ENCODE data around the gene ZBTB18.

Gene ZBTB18

DNA sequence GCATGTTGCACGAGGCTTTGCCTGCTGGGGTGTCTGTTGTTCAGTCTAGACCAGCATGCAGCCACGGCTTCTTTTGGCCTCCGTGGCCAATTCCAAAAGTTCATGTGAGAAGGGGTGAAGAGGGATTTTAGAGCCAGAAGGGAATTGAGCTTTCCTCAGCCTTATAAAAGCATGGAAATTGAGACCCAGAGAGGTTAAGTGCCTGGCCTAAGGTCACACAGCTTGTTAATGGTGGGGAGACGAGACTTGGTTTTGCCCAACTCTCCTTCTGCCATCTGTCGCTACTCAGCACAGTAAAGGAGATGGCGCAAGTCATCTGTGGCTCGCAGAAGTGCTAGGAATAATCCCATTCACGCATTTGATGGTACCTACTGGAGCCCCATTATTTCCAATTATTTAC is 25.7 kb downstream of the ZBTB18 start:
- Histone ChIP-seq H3K4me3 (ENCODE audit: low read depth, low read length) (no peak overlapping the region), H3K4me1 (ENCODE audit: control insufficient read depth, insufficient read depth, low read length) (peaks cover 19% of the 10 kb centered on the region), H3K27ac (ENCODE audit: low read depth, low read length) (no peak overlapping the region), H3K36me3 (ENCODE audit: control insufficient read depth, insufficient read depth, low read length) (no peaks in the 10 kb centered on the region), H3K27me3 (ENCODE audit: control insufficient read depth, insufficient read depth, low read length) (no peaks in the 10 kb centered on the region; the same call in 1 of the 2 replicates), H3K9ac (ENCODE audit: low read length) (no peak overlapping the region), H3K9me3 (ENCODE audit: control insufficient read depth, insufficient read depth, low read depth, low read length) (no peaks in the 10 kb centered on the region)

- Histone ChIP-seq H3K9ac (ENCODE audit: low read length) (no peak overlapping the region), H3K9me3 (ENCODE audit: control insufficient read depth, insufficient read depth, low read depth, low read length) (no peaks in the 10 kb centered on the region), H3K4me1 (ENCODE audit: control insufficient read depth, insufficient read depth, low read length) (peaks cover 19% of the 10 kb centered on the region), H3K4me3 (ENCODE audit: low read depth, low read length) (no peak overlapping the region), H3K27ac (ENCODE audit: low read depth, low read length) (no peak overlapping the region), H3K27me3 (ENCODE audit: control insufficient read depth, insufficient read depth, low read length) (no peaks in the 10 kb centered on the region; the same call in 1 of the 2 replicates), H3K36me3 (ENCODE audit: control insufficient read depth, insufficient read depth, low read length) (no peaks in the 10 kb centered on the region)
These were observed 26.6 kb downstream of the ZBTB18 start for GRCh38 chr1:244077473-244078220.

GRCh38 chr1:244080343-244080929 is 29.4 kb downstream of the ZBTB18 start:
- Histone ChIP-seq H3K4me3 (ENCODE audit: low read depth, low read length) (no peak overlapping the region), H3K9me3 (ENCODE audit: control insufficient read depth, insufficient read depth, low read depth, low read length) (no peaks in the 10 kb centered on the region), H3K27me3 (ENCODE audit: control insufficient read depth, insufficient read depth, low read length) (no peaks in the 10 kb centered on the region), H3K36me3 (ENCODE audit: control insufficient read depth, insufficient read depth, low read length) (no peaks in the 10 kb centered on the region), H3K4me1 (ENCODE audit: control insufficient read depth, insufficient read depth, low read length) (peaks cover 7% of the 10 kb centered on the region), H3K9ac (ENCODE audit: low read length) (no peak overlapping the region), H3K27ac (ENCODE audit: low read depth, low read length) (no peak overlapping the region)

- H3K36me3 ChIP-seq (ENCODE audit: control insufficient read depth, insufficient read depth, low read length) = no peaks in the 10 kb centered on the region
- H3K9me3 ChIP-seq (ENCODE audit: control insufficient read depth, insufficient read depth, low read depth, low read length) = no peaks in the 10 kb centered on the region
- H3K4me1 ChIP-seq (ENCODE audit: control insufficient read depth, insufficient read depth, low read length) = no peaks in the 10 kb centered on the region; the same call in 1 of the 2 replicates
- H3K4me3 ChIP-seq (ENCODE audit: low read depth, low read length) = no peak overlapping the region
- H3K27me3 ChIP-seq (ENCODE audit: control insufficient read depth, insufficient read depth, low read length) = no peaks in the 10 kb centered on the region
- no peak overlapping the region for H3K27ac ChIP-seq (ENCODE audit: low read depth, low read length)
- H3K9ac ChIP-seq (ENCODE audit: low read length) = no peak overlapping the region
These were observed 31.9 kb downstream of the ZBTB18 start for GRCh38 chr1:244082969-244083368.

GRCh38 chr1:244083383-244083943 is 32.4 kb downstream of the ZBTB18 start:
- no peaks in the 10 kb centered on the region; the same call in 1 of the 2 replicates for H3K4me1 ChIP-seq (ENCODE audit: control insufficient read depth, insufficient read depth, low read length)
- H3K27me3 ChIP-seq (ENCODE audit: control insufficient read depth, insufficient read depth, low read length) = no peaks in the 10 kb centered on the region
- no peaks in the 10 kb centered on the region for H3K36me3 ChIP-seq (ENCODE audit: control insufficient read depth, insufficient read depth, low read length)
- H3K4me3 ChIP-seq (ENCODE audit: low read depth, low read length) = no peak overlapping the region
- H3K9ac ChIP-seq (ENCODE audit: low read length) = no peak overlapping the region
- H3K27ac ChIP-seq (ENCODE audit: low read depth, low read length) = no peak overlapping the region
- H3K9me3 ChIP-seq (ENCODE audit: control insufficient read depth, insufficient read depth, low read depth, low read length) = no peaks in the 10 kb centered on the region

DNA sequence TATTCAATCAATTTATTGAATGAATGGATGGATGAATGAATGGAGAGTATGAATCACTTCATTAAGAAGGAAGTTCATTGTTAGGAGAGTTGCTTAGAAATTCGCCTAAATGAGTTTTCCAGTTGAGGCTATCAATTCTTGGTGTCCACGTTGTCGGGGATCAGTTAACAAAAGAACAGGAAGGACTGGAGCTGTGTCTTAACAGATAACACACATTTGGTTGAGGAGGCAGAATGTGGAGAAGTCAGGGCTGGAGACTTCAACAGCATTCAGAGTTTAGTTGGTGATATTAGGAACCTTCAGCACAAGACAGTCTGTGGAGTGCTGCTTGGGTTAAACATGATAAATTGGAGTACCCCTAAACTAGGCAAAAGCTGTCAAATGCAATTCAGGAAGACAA is 33.7 kb downstream of the ZBTB18 start:
- Histone ChIP-seq H3K9me3 (ENCODE audit: control insufficient read depth, insufficient read depth, low read depth, low read length) (no peaks in the 10 kb centered on the region), H3K27ac (ENCODE audit: low read depth, low read length) (no peak overlapping the region), H3K4me3 (ENCODE audit: low read depth, low read length) (no peak overlapping the region), H3K9ac (ENCODE audit: low read length) (no peak overlapping the region), H3K4me1 (ENCODE audit: control insufficient read depth, insufficient read depth, low read length) (no peaks in the 10 kb centered on the region; the same call in 1 of the 2 replicates), H3K36me3 (ENCODE audit: control insufficient read depth, insufficient read depth, low read length) (no peaks in the 10 kb centered on the region), H3K27me3 (ENCODE audit: control insufficient read depth, insufficient read depth, low read length) (no peaks in the 10 kb centered on the region)

GRCh38 chr1:244085891-244086290 is 34.8 kb downstream of the ZBTB18 start:
- Histone ChIP-seq H3K27ac (ENCODE audit: low read depth, low read length) (no peak overlapping the region), H3K36me3 (ENCODE audit: control insufficient read depth, insufficient read depth, low read length) (no peaks in the 10 kb centered on the region), H3K9me3 (ENCODE audit: control insufficient read depth, insufficient read depth, low read depth, low read length) (no peaks in the 10 kb centered on the region), H3K4me1 (ENCODE audit: control insufficient read depth, insufficient read depth, low read length) (no peaks in the 10 kb centered on the region; the same call in 1 of the 2 replicates), H3K27me3 (ENCODE audit: control insufficient read depth, insufficient read depth, low read length) (no peaks in the 10 kb centered on the region), H3K9ac (ENCODE audit: low read length) (no peak overlapping the region), H3K4me3 (ENCODE audit: low read depth, low read length) (no peak overlapping the region)

- Histone ChIP-seq H3K9me3 (ENCODE audit: control insufficient read depth, insufficient read depth, low read depth, low read length) (no peaks in the 10 kb centered on the region), H3K4me1 (ENCODE audit: control insufficient read depth, insufficient read depth, low read length) (no peaks in the 10 kb centered on the region; the same call in 1 of the 2 replicates), H3K36me3 (ENCODE audit: control insufficient read depth, insufficient read depth, low read length) (no peaks in the 10 kb centered on the region), H3K9ac (ENCODE audit: low read length) (no peak overlapping the region), H3K27ac (ENCODE audit: low read depth, low read length) (no peak overlapping the region), H3K27me3 (ENCODE audit: control insufficient read depth, insufficient read depth, low read length) (no peaks in the 10 kb centered on the region), H3K4me3 (ENCODE audit: low read depth, low read length) (no peak overlapping the region)
These were observed 36.0 kb downstream of the ZBTB18 start for GRCh38 chr1:244087021-244087560.

DNA sequence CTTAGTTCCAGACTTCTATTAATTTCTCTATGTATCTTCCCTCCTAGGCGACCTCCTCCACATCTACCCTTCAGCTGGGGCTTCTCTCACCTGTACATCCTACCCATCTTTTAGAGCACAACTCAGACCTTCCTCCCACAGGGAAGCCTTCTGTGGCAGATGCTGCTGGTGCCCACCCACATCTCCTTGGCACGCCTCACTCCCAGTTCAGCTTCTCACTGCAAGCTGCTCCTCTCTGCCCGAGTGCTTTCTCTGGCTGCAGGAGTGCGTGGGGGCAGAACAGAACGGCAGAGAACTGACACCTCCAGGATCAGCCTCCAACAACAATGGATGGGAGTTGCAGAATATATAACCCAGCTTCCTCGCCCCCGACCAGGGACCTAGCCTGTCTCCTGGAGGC is 36.5 kb downstream of the ZBTB18 start:
- Histone ChIP-seq H3K36me3 (ENCODE audit: control insufficient read depth, insufficient read depth, low read length) (no peaks in the 10 kb centered on the region), H3K27me3 (ENCODE audit: control insufficient read depth, insufficient read depth, low read length) (no peaks in the 10 kb centered on the region), H3K4me3 (ENCODE audit: low read depth, low read length) (no peak overlapping the region), H3K9me3 (ENCODE audit: control insufficient read depth, insufficient read depth, low read depth, low read length) (no peaks in the 10 kb centered on the region), H3K4me1 (ENCODE audit: control insufficient read depth, insufficient read depth, low read length) (no peaks in the 10 kb centered on the region; the same call in 1 of the 2 replicates), H3K9ac (ENCODE audit: low read length) (no peak overlapping the region), H3K27ac (ENCODE audit: low read depth, low read length) (no peak overlapping the region)

- Histone ChIP-seq H3K9me3 (ENCODE audit: control insufficient read depth, insufficient read depth, low read depth, low read length) (no peaks in the 10 kb centered on the region), H3K27me3 (ENCODE audit: control insufficient read depth, insufficient read depth, low read length) (no peaks in the 10 kb centered on the region), H3K9ac (ENCODE audit: low read length) (no peak overlapping the region), H3K4me3 (ENCODE audit: low read depth, low read length) (no peak overlapping the region), H3K27ac (ENCODE audit: low read depth, low read length) (no peak overlapping the region), H3K4me1 (ENCODE audit: control insufficient read depth, insufficient read depth, low read length) (no peaks in the 10 kb centered on the region; the same call in 1 of the 2 replicates), H3K36me3 (ENCODE audit: control insufficient read depth, insufficient read depth, low read length) (no peaks in the 10 kb centered on the region)
These were observed 37.1 kb downstream of the ZBTB18 start for GRCh38 chr1:244088161-244088560.

GRCh38 chr1:244089561-244089960 is 38.5 kb downstream of the ZBTB18 start:
- no peaks in the 10 kb centered on the region for H3K9me3 ChIP-seq (ENCODE audit: control insufficient read depth, insufficient read depth, low read depth, low read length)
- H3K4me3 ChIP-seq (ENCODE audit: low read depth, low read length) = no peak overlapping the region
- H3K27ac ChIP-seq (ENCODE audit: low read depth, low read length) = no peak overlapping the region
- no peak overlapping the region for H3K9ac ChIP-seq (ENCODE audit: low read length)
- H3K4me1 ChIP-seq (ENCODE audit: control insufficient read depth, insufficient read depth, low read length) = no peaks in the 10 kb centered on the region
- H3K27me3 ChIP-seq (ENCODE audit: control insufficient read depth, insufficient read depth, low read length) = no peaks in the 10 kb centered on the region
- H3K36me3 ChIP-seq (ENCODE audit: control insufficient read depth, insufficient read depth, low read length) = no peaks in the 10 kb centered on the region

Measured in HUES6 (cell line).